ENCODE data around the gene IGFL1. TPM values are rescaled to one million over a fixed set of nuclear protein-coding genes. Genes with fewer than 3 reads are reported as not detected.
"Not testable (repeated sequence)": the region's sequence is repeated elsewhere in the genome, so short reads cannot be mapped to it uniquely, and the experiment has no call there.

Gene IGFL1
- total RNA-seq, 1 donor from 2014 or later = 2.1 TPM

GRCh38 chr19:46202872-46203860 lies 26.4 kb upstream of the IGFL1 start:
- peaks cover 22% of the 10 kb centered on the region for H3K27me3 Mint-ChIP-seq (ENCODE audit: low read depth)
- no peak overlapping the region for H3K27ac Mint-ChIP-seq (ENCODE audit: unreplicated experiment)
- peaks cover 10% of the 10 kb centered on the region for H3K36me3 Mint-ChIP-seq (ENCODE audit: low read depth)
- H3K9me3 Mint-ChIP-seq (ENCODE audit: low read depth) = no peaks in the 10 kb centered on the region
- no peak for TF ChIP-seq CTCF (IDR thresholded peaks at IDR 0.05)
- no peak for DNase-seq (ENCODE audit: low spot score)
- no peak overlapping the region for H3K4me3 Mint-ChIP-seq (ENCODE audit: unreplicated experiment)
- H3K4me1 Mint-ChIP-seq (ENCODE audit: low read depth) = peaks cover 62% of the 10 kb centered on the region

GRCh38 chr19:46204008-46204407 lies 25.5 kb upstream of the IGFL1 start:
- Mint-ChIP-seq H3K9me3 (ENCODE audit: low read depth) (no peaks in the 10 kb centered on the region), H3K36me3 (ENCODE audit: low read depth) (peaks cover 10% of the 10 kb centered on the region), H3K4me3 (ENCODE audit: unreplicated experiment) (no peak overlapping the region), H3K27ac (ENCODE audit: unreplicated experiment) (no peak overlapping the region), H3K4me1 (ENCODE audit: low read depth) (peaks cover 62% of the 10 kb centered on the region), H3K27me3 (ENCODE audit: low read depth) (peaks cover 22% of the 10 kb centered on the region)
- TF ChIP-seq CTCF (IDR thresholded peaks at IDR 0.05) = no peak
- no peak for DNase-seq (ENCODE audit: low spot score)

- H3K4me3 Mint-ChIP-seq (ENCODE audit: unreplicated experiment) = no peak overlapping the region
- no peaks in the 10 kb centered on the region for H3K9me3 Mint-ChIP-seq (ENCODE audit: low read depth)
- no peak for DNase-seq (ENCODE audit: low spot score)
- H3K27ac Mint-ChIP-seq (ENCODE audit: unreplicated experiment) = peak overlapping the region; percentile 56
- peaks cover 72% of the 10 kb centered on the region for H3K4me1 Mint-ChIP-seq (ENCODE audit: low read depth)
- H3K36me3 Mint-ChIP-seq (ENCODE audit: low read depth) = peaks cover 10% of the 10 kb centered on the region
- TF ChIP-seq CTCF (IDR thresholded peaks at IDR 0.05) = no peak
- H3K27me3 Mint-ChIP-seq (ENCODE audit: low read depth) = peaks cover 22% of the 10 kb centered on the region
Observed at GRCh38 chr19:46205183-46205984, 24.2 kb upstream of the IGFL1 start.

- peaks cover 10% of the 10 kb centered on the region for H3K36me3 Mint-ChIP-seq (ENCODE audit: low read depth)
- peaks cover 75% of the 10 kb centered on the region for H3K4me1 Mint-ChIP-seq (ENCODE audit: low read depth)
- peaks cover 18% of the 10 kb centered on the region for H3K27me3 Mint-ChIP-seq (ENCODE audit: low read depth)
- no peaks in the 10 kb centered on the region for H3K9me3 Mint-ChIP-seq (ENCODE audit: low read depth)
- TF ChIP-seq CTCF (IDR thresholded peaks at IDR 0.05) = no peak
- H3K27ac Mint-ChIP-seq (ENCODE audit: unreplicated experiment) = peak overlapping the region; percentile 56
- no peak overlapping the region for H3K4me3 Mint-ChIP-seq (ENCODE audit: unreplicated experiment)
- DNase-seq (ENCODE audit: low spot score) = no peak
Observed at GRCh38 chr19:46206176-46206575, 23.4 kb upstream of the IGFL1 start.

GRCh38 chr19:46206682-46207081 lies 22.9 kb upstream of the IGFL1 start:
- H3K27ac Mint-ChIP-seq (ENCODE audit: unreplicated experiment) = peak overlapping the region; percentile 30
- no peak for TF ChIP-seq CTCF (IDR thresholded peaks at IDR 0.05)
- no peak for DNase-seq (ENCODE audit: low spot score)
- H3K27me3 Mint-ChIP-seq (ENCODE audit: low read depth) = peaks cover 14% of the 10 kb centered on the region
- H3K9me3 Mint-ChIP-seq (ENCODE audit: low read depth) = no peaks in the 10 kb centered on the region
- no peak overlapping the region for H3K4me3 Mint-ChIP-seq (ENCODE audit: unreplicated experiment)
- H3K36me3 Mint-ChIP-seq (ENCODE audit: low read depth) = peaks cover 8% of the 10 kb centered on the region
- H3K4me1 Mint-ChIP-seq (ENCODE audit: low read depth) = peaks cover 75% of the 10 kb centered on the region

- H3K36me3 Mint-ChIP-seq (ENCODE audit: low read depth); DNase-seq (ENCODE audit: low spot score); H3K27me3 Mint-ChIP-seq (ENCODE audit: low read depth); H3K4me3 Mint-ChIP-seq (ENCODE audit: unreplicated experiment); H3K9me3 Mint-ChIP-seq (ENCODE audit: low read depth): not testable (repeated sequence)
- H3K4me1 Mint-ChIP-seq (ENCODE audit: low read depth) = peaks cover 75% of the 10 kb centered on the region
- H3K27ac Mint-ChIP-seq (ENCODE audit: unreplicated experiment) = peak overlapping the region; percentile 27
Observed at GRCh38 chr19:46207858-46208257, 21.7 kb upstream of the IGFL1 start.
